HL-60 (cell line): ENCODE data around the gene FHIT.

ENCODE experiments used
- POLR2AphosphoS5 ChIP-seq: IDR thresholded peaks from 2 replicates; pipeline ENCODE4 v1.6.1; 2012; ENCODE audit warnings: low read depth
- TF ChIP-seq, protein P1 (sequence below): IDR thresholded peaks from one replicate; pipeline ENCODE4 v1.5.1; 2011; ENCODE audit warnings: low read length, control low read depth, inconsistent platforms; ENCODE audit not compliant: insufficient read depth

GRCh38 chr3:60102154-60102553, 1149.1 kb downstream of the FHIT start:
- TF ChIP-seq, protein P1, sequence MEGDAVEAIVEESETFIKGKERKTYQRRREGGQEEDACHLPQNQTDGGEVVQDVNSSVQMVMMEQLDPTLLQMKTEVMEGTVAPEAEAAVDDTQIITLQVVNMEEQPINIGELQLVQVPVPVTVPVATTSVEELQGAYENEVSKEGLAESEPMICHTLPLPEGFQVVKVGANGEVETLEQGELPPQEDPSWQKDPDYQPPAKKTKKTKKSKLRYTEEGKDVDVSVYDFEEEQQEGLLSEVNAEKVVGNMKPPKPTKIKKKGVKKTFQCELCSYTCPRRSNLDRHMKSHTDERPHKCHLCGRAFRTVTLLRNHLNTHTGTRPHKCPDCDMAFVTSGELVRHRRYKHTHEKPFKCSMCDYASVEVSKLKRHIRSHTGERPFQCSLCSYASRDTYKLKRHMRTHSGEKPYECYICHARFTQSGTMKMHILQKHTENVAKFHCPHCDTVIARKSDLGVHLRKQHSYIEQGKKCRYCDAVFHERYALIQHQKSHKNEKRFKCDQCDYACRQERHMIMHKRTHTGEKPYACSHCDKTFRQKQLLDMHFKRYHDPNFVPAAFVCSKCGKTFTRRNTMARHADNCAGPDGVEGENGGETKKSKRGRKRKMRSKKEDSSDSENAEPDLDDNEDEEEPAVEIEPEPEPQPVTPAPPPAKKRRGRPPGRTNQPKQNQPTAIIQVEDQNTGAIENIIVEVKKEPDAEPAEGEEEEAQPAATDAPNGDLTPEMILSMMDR = no peak
- no peak for TF ChIP-seq POLR2AphosphoS5
